MV-4-11 (cell line): ENCODE measurements around the gene PRKCE.

ENCODE experiments used
- DNase-seq: peaks from one replicate; lab custom pipeline; 2025; lab: John Stamatoyannopoulos, UW

PRKCE gene

DNA sequence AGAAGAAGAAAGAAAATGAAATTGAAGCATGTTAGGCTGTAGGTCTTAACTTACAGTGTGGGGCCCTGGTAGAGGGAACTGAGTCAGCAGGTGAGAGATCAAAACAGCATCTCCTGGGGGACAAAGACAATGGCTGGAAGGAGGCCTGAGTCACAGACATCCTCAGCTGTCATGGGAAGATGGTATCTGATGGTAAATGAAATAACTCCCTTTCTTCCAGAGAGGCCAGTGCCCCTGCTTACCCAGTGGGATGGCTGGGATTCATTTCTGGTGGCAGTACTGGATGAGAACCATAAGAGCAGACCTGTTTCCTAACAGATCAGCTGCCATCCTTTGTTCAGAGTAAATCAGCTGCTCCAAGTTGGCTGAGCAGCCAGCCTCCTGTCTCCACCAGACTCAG lies 394.4 kb downstream of the PRKCE start:
- DNase-seq = no peak

DNA sequence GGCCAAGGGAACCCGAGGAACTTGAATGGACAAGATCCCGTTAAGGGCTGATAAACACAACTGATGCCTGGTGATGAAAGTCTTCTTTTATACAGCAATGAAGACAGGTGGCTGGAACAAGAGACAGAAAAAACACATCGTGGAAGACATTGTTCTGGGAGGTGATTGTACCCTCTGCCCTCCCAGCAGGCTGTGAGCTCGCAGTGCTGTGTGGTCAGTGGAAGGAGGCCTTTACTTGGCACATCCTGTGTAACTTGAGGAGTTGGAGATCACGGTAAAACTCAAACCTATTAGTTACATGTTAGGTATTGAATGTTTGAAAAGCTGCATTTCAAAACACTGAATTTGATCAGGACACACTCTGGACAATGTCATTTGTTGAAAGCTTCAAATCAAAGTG lies 395.8 kb downstream of the PRKCE start:
- DNase-seq = no peak

DNA sequence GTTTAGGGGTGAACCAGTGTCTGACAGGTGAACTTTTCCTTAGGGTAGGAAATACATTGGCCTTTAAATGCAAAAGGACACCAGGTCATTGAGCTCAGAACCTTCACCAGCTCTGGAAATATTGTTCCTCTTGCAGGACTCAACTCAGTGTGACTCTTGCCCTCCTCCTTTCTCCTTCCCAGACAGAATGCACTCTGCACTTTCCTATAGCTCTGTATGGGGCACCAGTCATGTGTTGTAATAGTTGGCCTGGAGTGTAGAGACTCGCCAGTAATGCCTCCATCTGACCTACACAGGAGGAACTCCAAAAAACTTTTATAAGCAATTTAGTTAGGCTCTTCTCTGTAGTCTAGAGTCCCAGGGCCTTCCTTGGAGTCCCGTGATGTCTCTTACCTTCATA lies 397.2 kb downstream of the PRKCE start:
- no peak for DNase-seq

DNA sequence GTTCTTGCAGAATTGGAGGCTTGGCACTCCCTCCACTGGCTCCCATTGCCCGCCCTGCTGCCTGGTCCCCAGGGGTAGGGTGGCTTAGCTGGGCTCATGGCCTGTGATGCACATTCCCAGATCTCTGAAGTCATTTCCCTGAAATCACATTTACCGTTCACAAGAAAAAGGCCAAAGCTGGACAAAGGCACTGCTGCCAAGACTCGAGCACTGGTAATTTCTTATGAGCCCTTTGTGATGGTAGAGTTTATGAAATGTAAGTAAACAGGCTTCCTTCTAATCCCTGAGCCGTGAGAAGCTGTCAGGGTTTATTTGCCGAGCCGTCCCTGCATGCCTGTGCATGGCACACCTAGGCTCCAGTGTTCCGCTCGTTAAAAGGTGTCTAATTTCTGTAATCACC lies 398.6 kb downstream of the PRKCE start:
- no peak for DNase-seq

DNA sequence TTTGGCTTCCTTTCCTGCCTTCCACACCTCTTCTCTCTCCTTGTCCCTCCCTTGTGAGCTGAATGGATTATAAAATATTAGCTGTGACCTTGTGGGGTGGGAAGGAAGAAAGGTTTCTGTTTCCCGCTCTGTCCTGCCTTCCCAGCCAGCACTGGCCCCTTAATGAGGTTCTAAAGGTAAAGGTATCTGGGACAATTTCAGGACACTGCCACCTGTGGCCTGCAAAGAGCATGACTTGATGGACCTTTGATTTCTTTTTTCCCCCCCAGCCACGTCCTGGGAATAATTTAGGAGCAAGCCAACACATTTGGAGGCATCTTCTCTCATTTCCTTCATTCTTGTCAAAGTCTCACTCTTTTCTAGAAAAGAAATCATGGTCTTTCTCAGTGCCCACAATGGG lies 399.0 kb downstream of the PRKCE start:
- DNase-seq = no peak

DNA sequence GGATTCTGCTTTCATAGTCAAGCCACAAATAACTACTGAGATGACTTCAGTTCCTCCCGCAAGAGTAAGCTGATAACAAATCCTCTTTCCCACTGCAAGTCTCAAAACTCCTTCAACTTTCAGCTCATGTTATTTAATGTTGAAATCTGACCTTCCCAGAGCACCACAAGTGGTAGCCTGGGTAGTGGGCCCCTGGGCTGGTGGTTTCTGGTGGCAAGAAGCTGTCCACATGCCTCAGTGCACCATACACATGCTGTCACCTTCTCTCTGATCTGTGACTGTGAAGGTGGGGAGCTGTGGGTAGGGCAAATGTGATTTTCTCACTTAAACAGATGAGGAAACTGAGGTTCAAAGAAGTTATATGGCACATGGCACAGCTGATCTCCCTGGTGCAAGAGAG lies 399.6 kb downstream of the PRKCE start:
- no peak for DNase-seq

DNA sequence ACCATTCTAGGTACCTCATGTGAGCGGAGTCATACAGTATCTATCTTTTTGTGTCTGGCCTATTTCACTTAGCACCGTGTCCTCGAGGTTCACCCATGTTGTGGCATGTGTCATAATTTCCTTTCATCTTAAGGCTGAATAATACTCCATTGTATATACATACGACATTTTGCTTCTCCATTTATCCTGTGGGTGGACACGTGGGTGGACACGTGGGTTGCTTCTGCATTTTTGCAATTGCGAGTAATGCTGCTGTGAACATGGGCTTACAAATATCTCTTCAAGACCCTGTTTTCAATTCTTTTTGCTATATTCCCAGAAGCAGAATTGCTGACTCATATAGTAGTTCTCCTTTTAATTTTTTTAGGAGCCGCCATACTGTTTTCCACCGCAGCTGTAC lies 402.1 kb downstream of the PRKCE start:
- DNase-seq = peak; percentile 79

DNA sequence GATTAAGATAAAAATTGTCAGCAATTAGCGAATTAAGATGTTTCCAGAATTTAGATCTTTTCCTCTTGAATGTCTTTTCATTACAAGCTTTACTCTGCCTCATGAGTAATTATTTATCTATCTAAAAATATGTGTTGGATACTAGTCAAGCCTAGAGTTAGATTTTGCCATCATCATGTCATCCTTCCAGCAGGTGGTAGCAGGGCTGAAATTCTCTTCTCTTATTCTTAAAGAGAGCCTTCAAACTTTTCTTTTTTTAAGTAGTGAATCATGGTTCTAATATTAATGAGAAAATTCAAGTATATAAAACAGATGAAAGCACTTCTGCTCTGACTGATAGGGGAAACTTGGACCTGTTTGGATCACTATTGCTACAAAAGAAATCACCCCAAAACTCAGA lies 405.1 kb downstream of the PRKCE start:
- no peak for DNase-seq

DNA sequence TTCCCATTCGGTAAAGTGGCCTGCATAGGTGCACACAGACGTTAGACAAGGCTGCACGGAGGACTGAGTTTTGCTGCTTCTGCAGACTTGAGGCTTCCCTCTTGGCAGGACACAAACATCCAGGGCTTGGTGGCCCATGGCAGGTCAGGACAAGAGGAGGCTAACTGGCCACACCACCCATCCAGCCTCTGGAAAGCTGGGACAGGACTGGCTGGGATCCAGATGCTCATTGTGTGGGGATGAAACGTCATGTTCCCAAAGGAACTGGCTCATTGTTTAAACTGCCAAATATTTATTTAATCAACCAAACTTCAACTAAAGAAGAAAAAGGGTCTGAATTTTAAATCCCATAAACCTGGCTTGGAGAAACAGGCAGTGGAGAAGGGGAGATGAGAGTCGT lies 406.7 kb downstream of the PRKCE start:
- DNase-seq = no peak

DNA sequence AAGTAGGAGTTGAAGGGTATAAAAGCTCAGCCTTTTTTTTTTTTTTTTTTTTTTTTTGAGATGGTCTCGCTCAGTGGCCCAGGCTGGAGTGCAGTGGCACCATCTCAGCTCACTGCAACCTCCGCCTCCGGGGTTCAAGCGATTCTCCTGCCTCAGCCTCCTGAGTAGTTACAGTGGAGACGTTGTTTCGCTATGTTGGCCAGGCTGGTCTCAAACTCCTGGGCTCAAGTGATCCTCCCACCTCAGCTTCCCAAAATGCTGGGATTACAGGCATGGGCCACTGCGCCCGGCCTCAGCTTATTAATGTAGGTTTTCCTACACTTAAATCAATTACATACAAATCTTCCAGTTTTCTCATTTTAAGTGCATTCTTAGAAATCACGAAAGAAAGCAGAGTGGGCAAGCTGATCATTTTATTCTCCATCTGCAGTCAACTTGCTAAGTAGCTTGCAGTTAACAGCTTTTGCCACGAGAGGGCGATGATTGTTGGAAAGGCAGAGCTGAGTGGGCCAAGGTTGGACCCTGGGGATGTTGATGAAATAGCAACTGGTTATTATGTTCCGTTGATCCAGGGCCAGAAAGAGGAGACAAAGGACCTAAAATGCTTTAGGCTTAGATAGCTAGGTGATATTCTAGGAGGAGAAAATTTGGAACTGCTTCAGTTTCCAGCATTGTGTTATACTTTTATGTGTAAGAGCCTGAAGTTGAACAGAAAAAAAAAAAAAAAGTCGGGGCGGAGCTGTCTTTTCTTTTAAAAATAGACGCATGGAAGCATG lies 411.4 kb downstream of the PRKCE start:
- peak; percentile 56 for DNase-seq

DNA sequence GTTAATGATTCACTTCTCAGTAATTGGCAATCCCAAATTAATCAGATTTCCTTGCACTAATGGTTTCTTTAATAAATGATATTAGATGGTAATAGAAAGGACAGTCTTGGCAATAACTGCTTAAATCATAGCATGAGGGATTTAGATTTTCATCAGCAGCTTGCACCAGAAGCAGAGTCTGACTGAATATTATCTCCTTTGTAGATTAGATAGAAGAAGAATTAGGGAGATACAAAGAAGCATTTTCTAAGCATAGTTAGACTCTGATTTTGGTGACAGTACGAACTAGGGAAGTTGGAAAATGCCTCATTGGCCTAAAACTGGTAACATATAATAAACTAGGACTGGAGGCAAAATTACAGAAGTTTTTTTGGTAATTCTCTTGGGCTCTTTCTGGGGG lies 412.9 kb downstream of the PRKCE start:
- DNase-seq = no peak

DNA sequence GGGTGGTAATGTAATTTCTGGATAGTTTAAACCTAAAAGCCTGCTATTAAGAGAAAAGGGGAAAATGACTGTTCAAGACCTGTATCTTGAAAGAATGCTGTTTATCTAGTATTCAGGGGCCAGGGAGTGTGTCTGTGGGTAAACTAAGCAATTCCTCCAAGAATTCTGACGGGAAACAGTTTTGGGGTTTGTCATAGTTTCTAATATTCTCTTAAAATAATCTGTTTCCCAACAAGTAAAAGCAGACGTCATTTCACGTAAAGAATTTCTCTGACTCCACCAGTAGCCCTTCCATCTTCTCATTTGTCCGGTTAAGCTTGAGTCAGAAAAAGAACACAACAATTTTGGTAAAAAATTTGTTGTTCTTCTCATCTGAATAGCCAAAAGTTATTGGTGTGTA lies 413.7 kb downstream of the PRKCE start:
- no peak for DNase-seq

DNA sequence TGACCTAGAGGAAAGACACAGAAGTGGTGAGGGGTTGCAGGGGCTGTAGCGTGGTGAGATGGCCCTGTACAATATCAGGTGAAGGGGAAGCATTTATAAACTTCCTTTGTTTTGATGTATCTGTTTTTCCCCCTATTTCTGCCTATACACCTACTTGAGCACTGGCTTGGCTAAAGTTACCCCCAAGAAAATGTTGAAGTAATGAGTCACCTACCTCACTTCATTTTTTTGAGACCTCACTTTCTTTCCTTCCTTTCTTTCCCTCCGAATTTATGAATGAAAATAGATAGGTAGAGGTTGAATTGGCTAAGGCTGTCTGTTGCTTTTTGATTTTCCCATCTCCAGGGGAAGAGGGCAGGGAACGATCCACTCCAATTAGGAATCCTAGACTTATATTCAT lies 414.6 kb downstream of the PRKCE start:
- DNase-seq = no peak

DNA sequence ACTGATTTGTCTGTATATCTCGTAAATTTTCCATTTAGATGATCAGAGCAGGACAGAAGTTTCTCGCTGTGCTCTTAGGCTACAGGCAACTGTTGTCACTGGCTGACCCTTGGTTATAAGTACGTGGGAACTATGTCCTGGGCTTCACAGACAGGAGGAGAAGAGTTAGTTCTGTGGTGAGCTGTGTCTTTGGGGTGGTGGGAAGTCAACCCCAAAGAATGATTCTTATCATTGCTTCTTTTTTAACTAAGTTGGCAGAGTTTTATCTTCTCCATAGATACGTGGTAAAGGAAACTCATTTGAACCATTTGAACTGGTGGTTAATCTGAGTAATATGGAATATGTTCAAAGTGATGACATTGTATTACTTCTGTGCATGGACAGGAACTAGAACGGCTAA lies 415.1 kb downstream of the PRKCE start:
- no peak for DNase-seq

DNA sequence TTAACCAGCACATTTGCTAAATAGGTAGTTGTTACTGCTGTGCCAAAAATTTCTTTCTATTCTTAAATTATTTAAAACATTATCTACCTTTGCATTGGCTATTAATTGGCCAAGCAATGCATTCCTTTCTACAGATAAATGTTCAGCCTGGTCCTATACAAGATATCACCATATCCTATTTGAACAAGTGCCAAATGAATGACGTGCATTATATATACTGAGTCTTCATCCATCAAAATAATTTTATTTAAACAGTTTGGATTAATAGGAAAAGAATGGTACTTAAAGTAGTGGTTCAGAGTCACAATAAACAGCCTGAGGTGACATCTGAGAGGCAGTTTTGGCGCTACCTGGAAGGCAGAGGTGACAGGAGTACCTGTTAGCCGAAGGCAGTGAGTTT lies 415.6 kb downstream of the PRKCE start:
- no peak for DNase-seq

DNA sequence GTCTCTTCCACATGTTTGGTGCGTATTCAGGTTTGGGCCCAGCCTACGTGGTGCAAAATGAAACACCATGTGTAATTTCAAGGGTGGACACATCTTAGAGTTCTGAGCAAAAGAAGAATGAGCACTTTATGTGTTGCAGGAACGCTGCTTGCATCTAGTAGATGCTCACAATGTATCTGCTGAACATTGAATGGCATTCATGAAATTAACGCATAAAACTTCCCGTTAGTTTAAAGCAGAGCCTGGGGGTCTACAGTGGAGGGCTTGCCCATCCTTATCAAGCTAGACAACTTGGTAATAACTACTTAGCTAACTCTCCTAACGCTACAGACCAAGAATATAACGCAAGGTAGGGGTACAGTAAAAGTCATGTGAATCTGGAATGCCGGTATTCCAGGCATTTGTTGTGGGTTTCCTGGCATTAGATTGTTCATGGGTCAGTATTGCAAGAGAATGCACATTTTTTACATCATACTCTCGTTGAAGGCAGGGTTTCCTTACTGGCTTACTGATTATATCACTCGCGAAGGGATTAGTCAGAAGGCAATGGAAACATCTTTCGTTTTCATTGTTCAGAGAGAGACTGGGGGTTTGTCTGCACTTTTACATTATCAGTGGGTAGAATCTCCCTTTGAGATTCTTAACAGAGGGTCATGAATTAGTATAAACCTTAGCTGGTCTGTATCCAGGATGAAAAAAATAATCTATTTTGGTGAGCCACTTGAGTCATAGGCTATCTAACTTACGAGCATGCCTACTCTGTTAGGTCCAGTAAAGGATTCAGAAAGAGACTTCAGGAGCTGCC lies 416.2 kb downstream of the PRKCE start:
- DNase-seq = peak; percentile 25

DNA sequence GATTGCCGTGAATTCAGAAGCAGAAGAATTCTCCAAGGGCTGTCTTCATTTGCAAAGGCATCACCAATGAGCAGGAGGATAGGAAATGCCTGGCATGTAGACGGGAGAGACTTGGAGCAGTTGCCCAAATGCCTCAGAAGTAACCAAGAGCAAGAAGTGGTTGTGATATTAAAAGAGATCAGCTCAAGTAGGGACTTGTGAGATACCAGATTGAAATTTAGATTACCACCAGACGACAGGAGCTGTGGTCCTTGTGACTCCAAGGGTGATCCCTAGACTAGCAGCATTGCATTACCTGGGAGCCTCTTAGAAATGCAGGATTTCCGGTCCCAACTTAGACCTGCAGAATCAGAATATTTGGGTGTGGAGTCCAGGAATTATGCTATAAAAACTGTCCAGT lies 417.2 kb downstream of the PRKCE start:
- DNase-seq = no peak

DNA sequence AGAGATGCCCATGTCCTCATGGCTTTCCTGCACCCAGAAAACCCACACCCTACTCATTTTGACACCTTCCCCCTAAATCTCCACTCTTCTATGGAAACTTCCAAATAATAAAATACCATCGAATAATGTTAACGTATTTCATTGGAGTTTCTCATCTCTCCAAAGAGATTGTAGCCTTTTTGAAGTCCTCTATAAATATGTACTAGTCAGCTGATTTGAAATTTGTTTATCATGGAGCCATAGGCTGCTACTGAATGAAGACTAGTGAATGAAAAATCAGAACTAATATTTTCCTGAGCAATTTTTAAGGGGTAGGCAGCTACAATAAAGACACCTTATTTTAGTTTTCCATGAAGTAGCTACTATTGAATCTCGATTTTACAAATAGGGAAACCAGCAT lies 419.6 kb downstream of the PRKCE start:
- DNase-seq = no peak

DNA sequence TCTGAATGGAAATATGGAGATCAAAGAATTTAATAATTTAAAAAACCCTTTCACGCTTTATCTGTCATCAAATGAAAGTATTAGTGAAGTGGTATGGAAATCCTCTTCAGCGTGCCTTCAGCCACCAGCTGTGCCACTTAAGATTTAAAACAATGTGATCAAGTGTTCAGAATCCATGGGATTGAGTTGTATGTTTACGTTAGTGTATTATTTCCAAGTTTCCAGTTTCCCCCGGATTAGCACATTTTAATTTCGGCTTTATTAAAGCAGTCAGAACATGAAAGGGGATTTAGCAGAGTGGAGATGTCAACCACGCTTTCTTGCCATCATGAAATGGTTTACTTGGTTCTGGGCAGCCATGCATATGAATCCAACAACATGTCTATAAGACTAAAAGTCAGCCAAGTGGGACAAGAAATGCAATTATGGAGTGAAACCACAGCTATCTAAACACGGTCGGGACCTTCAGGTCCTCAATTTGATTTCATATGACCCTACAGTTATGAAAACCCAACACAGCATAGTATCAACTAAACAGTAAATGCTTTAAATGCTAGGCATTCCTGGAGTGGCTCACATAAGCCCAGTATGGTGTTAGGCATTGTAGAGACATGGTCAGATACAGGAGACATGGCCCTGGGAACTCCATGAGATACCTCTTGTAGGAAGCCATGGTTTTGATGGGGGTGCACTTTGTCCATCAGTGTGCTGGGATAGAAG lies 420.8 kb downstream of the PRKCE start:
- no peak for DNase-seq

DNA sequence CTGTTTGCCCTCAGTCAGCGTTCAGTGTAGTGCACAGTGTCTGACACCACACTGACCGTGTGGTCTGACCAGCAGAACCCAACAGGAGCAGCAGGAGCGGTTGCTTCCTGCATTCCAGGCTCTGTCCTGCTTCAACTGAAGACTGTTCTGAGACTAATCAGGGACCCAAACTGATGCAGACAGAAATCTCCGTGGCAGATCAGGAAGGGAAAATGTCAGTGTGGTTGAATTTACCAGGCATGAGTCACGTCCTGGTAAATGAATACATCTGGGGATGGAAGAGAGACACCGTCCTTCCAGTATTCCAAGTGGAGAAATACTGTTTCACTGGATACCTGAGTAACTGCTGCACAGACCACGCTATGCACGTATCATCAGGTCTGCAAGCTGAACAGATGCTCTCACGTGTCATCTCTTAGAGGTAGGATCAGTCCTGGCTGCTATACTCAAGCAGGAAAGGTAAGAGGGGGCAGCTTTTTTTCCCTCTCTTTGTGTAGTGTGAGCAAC lies 422.1 kb downstream of the PRKCE start:
- peak; percentile 24 for DNase-seq

DNA sequence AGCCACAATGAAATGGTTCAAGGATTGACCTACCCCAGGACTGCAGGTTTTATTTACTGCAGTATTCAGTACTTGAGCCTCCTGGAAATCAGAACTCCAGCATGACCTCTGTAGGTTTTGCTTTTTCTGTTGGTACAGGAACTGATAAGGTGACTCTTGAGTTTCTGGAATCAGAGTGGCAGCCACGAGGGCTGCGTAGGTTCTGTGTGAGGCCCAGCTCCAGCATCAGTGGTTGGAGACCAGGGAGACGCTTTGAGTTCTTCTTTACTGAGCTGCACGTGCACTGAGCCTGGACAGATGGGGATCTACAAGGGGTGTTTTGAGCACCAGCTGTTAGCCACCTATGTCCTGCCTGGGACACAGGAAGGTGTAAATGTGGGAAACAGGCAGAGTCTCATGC lies 423.0 kb downstream of the PRKCE start:
- DNase-seq = no peak

DNA sequence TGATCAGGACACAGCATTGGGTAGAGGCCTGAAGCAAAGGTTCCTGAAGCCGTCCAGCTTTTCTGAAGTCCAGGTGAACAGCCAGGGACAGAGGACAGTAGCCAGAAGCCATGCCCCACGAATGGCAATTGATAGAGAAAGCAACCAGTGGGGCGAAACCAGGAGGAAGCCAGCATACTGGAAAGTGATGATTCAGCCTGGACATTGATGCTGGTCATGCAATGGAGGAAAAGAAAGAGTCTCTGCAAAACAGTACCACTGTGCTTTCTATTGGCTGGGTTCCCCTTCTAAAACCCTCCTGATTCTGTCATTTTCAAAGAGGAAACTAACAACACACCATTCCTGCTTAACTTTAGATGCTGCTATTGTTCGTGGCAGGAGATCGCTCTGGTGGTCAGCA lies 424.4 kb downstream of the PRKCE start:
- no peak for DNase-seq

DNA sequence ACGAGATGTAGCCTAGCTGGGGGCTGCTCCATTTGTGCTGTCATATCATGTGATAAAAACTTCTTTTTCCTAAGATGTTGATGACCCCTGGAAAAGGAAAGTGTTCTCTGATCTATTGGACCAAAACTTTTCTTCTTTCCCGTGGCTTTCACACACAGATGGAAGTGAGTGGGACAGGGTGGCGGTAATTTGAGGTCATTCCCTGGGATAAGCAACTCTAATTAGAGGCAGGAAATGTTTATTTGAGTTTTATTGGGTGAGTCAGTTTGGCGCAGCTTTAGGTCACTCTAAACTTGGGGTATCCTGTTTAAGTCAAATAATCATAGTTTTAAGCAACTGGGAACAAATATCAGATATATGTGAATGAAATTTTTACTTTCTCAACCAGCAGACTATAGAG lies 424.8 kb downstream of the PRKCE start:
- DNase-seq = no peak
